ENCODE measurements around the gene MYO1G. TPM values are rescaled to one million over a fixed set of nuclear protein-coding genes. Genes with fewer than 3 reads are reported as not detected.

Gene MYO1G
- total RNA-seq, 1 experiment from 2014 or later: 0.17 TPM

DNA sequence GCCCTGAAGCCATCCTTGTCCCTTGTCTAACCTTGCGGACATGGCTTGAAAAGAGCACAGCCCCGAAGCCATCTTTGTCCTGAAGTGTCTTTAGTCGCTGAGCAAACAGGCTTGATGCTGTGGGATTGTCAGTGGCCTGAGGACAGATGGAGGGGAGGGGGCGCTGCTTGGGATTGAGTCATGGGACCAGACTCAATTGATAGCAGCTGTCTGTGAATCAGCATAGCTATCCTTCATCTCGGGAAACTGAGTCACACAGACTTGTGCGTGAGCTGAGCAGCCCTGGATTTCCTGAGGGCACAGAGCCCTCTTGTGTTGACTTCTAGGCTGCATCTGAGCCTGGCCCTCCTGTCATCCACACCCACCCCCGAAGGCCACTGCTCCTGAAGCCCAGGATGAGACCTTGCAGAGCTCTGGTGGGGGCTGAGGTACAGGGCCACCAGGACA is 14.4 kb downstream of the MYO1G start:
- peaks cover 18% of the 10 kb centered on the region for H3K27me3 ChIP-seq (replicated peaks; ENCODE audit: insufficient read depth, low read depth, low read length, poor library complexity)
- intact Hi-C loops (cut with micrococcal nuclease; ENCODE audit: unreplicated experiment): no loop called here

DNA sequence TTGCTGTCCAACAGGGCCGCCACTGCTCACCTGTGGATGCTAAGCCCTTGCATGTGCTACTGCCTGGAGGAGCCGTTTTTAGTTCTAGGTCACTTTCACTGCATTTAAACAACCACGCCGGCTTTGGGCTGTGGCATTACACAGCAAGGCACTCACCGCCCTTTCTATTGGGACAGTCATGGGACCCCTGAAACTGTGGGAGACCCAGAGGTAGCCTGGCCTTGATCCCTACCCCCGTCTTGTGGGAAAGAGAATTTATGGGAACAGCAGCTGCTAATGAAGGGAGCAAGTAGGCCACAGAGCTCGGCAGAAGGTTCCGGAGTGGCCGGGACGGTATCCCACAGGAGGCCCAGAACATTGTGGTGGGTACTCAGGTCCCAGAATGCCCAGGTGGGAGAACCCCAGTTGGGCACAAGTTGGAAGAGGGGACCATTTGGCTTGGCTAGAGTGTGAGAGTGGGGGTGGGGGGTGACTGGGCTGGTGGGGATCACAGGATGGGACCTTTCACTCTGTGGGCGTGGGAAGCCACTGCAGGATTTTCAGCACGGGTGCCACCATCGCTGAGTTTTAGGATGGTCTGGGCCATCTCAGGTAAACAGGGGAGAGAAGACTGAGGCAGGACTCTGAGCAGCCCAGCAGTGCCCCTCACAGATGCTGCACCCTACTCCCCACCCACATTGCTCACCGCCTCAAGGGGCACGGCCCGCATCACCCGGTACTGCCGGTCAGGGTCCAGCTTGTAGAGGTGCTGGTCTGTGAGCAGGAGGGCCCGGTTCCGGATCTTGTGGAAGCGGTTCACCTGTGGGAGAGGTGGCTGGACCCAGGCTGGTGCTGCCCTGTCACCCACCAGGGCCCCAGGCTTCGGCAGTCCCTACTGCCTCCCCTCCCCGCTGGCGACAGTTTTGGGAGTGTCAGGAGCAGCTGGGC is 15.2 kb downstream of the MYO1G start:
- CTCF ChIA-PET: interaction anchor here (0.6 to 1.2 kb wide), 3 partner anchors 9 to 145 kb away, joined by 3 to 6 read pairs (median 4); no protein-coding TSS in a partner anchor
- Histone ChIP-seq H3K9me3 (ENCODE audit: low read depth, low read length, poor library complexity, severe bottlenecking) (no peaks in the 10 kb centered on the region), H3K4me1 (ENCODE audit: insufficient read depth, low read length, poor library complexity, severe bottlenecking) (no peaks in the 10 kb centered on the region), H3K27me3 (replicated peaks; ENCODE audit: insufficient read depth, low read depth, low read length, poor library complexity) (peaks cover 18% of the 10 kb centered on the region), H3K4me3 (ENCODE audit: low read depth, low read length, poor library complexity, severe bottlenecking) (no peak overlapping the region), H3K27ac (ENCODE audit: low read depth, low read length, poor library complexity, severe bottlenecking) (no peak overlapping the region), H3K36me3 (ENCODE audit: insufficient read depth, low read length, poor library complexity, severe bottlenecking) (no peaks in the 10 kb centered on the region)
- intact Hi-C loops (cut with micrococcal nuclease; ENCODE audit: unreplicated experiment): no loop called here
- no peak for DNase-seq (ENCODE audit: low spot score)
- no TSS peak for BruUV-seq (replicated peaks)
- POLR2A ChIA-PET (ENCODE audit: low non-redundant PET): no interaction called here
- TF ChIP-seq, protein P1, sequence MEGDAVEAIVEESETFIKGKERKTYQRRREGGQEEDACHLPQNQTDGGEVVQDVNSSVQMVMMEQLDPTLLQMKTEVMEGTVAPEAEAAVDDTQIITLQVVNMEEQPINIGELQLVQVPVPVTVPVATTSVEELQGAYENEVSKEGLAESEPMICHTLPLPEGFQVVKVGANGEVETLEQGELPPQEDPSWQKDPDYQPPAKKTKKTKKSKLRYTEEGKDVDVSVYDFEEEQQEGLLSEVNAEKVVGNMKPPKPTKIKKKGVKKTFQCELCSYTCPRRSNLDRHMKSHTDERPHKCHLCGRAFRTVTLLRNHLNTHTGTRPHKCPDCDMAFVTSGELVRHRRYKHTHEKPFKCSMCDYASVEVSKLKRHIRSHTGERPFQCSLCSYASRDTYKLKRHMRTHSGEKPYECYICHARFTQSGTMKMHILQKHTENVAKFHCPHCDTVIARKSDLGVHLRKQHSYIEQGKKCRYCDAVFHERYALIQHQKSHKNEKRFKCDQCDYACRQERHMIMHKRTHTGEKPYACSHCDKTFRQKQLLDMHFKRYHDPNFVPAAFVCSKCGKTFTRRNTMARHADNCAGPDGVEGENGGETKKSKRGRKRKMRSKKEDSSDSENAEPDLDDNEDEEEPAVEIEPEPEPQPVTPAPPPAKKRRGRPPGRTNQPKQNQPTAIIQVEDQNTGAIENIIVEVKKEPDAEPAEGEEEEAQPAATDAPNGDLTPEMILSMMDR (conservative IDR thresholded peaks at IDR 0.05; ENCODE audit: low read depth, low read length): no peak
- TF ChIP-seq EZH2 (IDR thresholded peaks at IDR 0.05; ENCODE audit: borderline replicate concordance, low read depth, low read length, poor library complexity, severe bottlenecking): no peak

More for the DNA sequence above, 14.4 kb downstream of the MYO1G start:
- ChIA-PET CTCF (interaction anchor here (0.6 kb wide), 1 partner anchor 8 kb away, joined by 3 read pairs; no protein-coding TSS in a partner anchor), POLR2A (ENCODE audit: low non-redundant PET) (no interaction called here)
- BruUV-seq (replicated peaks): no TSS peak
- Histone ChIP-seq H3K4me3 (ENCODE audit: low read depth, low read length, poor library complexity, severe bottlenecking) (no peak overlapping the region), H3K9me3 (ENCODE audit: low read depth, low read length, poor library complexity, severe bottlenecking) (no peaks in the 10 kb centered on the region), H3K4me1 (ENCODE audit: insufficient read depth, low read length, poor library complexity, severe bottlenecking) (no peaks in the 10 kb centered on the region), H3K36me3 (ENCODE audit: insufficient read depth, low read length, poor library complexity, severe bottlenecking) (no peaks in the 10 kb centered on the region), H3K27ac (ENCODE audit: low read depth, low read length, poor library complexity, severe bottlenecking) (no peak overlapping the region)
- DNase-seq (ENCODE audit: low spot score): no peak
- no peak for TF ChIP-seq EZH2 (IDR thresholded peaks at IDR 0.05; ENCODE audit: borderline replicate concordance, low read depth, low read length, poor library complexity, severe bottlenecking)
- TF ChIP-seq, protein P1 (conservative IDR thresholded peaks at IDR 0.05; ENCODE audit: low read depth, low read length): peak; percentile 44

DNA sequence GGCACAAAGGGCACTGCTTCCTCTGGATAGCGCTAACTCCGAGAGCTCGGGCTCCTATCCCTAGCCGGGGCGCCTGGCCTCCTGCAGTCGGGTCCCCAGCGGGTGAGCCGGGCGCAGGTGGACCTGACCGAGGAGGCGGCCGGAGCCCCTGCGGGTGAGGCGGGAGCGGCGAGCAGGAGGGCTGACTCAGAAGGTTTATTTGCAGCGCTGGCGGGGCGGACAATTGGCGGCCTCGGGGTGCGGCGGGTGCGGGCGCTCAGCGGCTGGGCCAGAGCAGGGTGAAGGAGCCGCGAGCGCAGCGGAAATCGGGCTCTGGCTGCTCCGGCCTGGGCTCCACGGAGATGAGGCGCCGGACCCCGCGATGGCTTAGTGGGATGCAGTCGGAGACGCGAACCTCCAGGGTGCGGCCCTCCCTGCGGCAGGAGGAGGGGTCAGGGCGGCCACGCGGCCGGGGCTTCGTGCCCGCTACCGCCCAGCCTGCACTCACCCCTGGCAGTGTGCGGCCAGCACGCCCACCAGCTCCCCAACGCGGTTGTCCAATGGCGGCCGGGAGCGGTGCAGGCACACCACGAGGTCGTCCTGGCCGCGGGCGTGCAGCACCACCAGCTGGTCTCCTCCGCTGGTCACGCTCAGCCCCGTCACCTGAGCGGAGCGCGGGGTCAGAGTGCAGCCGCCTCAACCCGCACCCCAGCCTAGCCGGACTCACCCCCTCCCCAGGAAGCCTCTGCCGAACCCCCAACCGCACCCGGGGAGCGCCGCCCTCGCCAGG is 16.1 kb downstream of the MYO1G start:
- no TSS peak for BruUV-seq (replicated peaks)

More for the DNA sequence above, 16.1 kb downstream of the MYO1G start:
- Histone ChIP-seq H3K9me3 (ENCODE audit: low read depth, low read length, poor library complexity, severe bottlenecking) (no peaks in the 10 kb centered on the region), H3K27ac (ENCODE audit: low read depth, low read length, poor library complexity, severe bottlenecking) (no peak overlapping the region), H3K36me3 (ENCODE audit: insufficient read depth, low read length, poor library complexity, severe bottlenecking) (no peaks in the 10 kb centered on the region), H3K4me3 (ENCODE audit: low read depth, low read length, poor library complexity, severe bottlenecking) (no peak overlapping the region), H3K4me1 (ENCODE audit: insufficient read depth, low read length, poor library complexity, severe bottlenecking) (no peaks in the 10 kb centered on the region), H3K27me3 (replicated peaks; ENCODE audit: insufficient read depth, low read depth, low read length, poor library complexity) (peaks cover 18% of the 10 kb centered on the region)
- POLR2A ChIA-PET (ENCODE audit: low non-redundant PET): no interaction called here
- CTCF ChIA-PET: interaction anchor here (0.6 to 1.2 kb wide), 3 partner anchors 11 to 144 kb away, joined by 4 to 6 read pairs (median 6); no protein-coding TSS in a partner anchor
- intact Hi-C loops (cut with micrococcal nuclease; ENCODE audit: unreplicated experiment): no loop called here
- TF ChIP-seq EZH2 (IDR thresholded peaks at IDR 0.05; ENCODE audit: borderline replicate concordance, low read depth, low read length, poor library complexity, severe bottlenecking): peak; percentile 44
- TF ChIP-seq, protein P1 (conservative IDR thresholded peaks at IDR 0.05; ENCODE audit: low read depth, low read length): no peak
- DNase-seq (ENCODE audit: low spot score): no peak
